HFFc6 (cell line): ENCODE data around the gene ZNF579. TPM values are rescaled to one million over a fixed set of nuclear protein-coding genes. Genes with fewer than 3 reads are reported as not detected.

Experiments
- DNase-seq: peaks from one replicate; pipeline ENCODE4 v3.0.0-alpha.2; 2018
- H3K27ac Mint-ChIP-seq: 2 replicates; pipeline ENCODE4 v1.8.0; 2020; ENCODE audit warnings: mild to moderate bottlenecking, mixed read lengths
- H3K27me3 Mint-ChIP-seq: 2 replicates; pipeline ENCODE4 v1.8.0; 2021; ENCODE audit warnings: mild to moderate bottlenecking, moderate library complexity, mixed read lengths; ENCODE audit not compliant: insufficient read depth
- H3K36me3 Mint-ChIP-seq: 2 replicates; pipeline ENCODE4 v1.8.0; 2021; ENCODE audit warnings: low read depth, mixed read lengths
- H3K4me1 Mint-ChIP-seq: 2 replicates; pipeline ENCODE4 v1.8.0; 2020; ENCODE audit warnings: low read depth, mixed read lengths
- H3K4me3 Mint-ChIP-seq: 2 replicates; pipeline ENCODE4 v1.8.0; 2020; ENCODE audit warnings: mild to moderate bottlenecking, moderate library complexity, mixed read lengths
- H3K9me3 Mint-ChIP-seq: 2 replicates; pipeline ENCODE4 v1.8.0; 2020; ENCODE audit warnings: mild to moderate bottlenecking, mixed read lengths
- total RNA-seq, 6 experiments: library from RNA; stranded (reverse); fragmentation: NEBNext Ultra II Directional; extraction: Animal tissue kit (Norgen Biotek cat#: 25700); gene quantifications; 2 replicates in 1 of 6; 3 replicates in 5 of 6; pipeline ENCODE4 v1.2.3, GENCODE V29; 2021
- TF ChIP-seq, protein P1 (sequence below): fragments of 200-600 bp; sonication (generic); IDR thresholded peaks from 2 replicates; pipeline ENCODE4 v1.5.0; 2021; ENCODE audit warnings: antibody characterized with exemption, mild to moderate bottlenecking

Gene ZNF579
- total RNA-seq, 6 experiments from 2014 or later, result 19.0 to 24.3 (median 22.0) TPM

DNA sequence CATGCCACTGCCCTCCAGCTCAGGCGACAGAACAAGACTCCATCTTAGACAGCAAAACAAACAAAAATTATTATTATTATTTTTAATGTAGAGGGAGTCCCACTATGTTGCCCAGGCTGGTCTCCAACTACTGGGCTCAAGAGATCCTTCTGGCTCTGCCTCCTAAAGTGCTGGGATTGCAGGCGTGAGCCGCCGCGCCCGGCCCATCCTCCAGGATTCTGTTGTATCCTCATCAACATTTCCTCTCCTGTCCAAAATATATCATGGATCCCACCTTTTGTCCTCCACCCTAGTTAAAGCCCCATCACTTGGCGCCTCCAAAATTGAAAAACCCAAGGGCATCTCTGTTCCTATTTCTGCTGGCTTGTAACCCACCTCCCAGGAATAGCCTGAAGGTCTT lies 42.5 kb upstream of the ZNF579 start:
- Mint-ChIP-seq H3K9me3 (no peaks in the 10 kb centered on the region; the same call in 1 of the 2 replicates), H3K27me3 (peaks cover 3% of the 10 kb centered on the region), H3K4me1 (peaks cover 31% of the 10 kb centered on the region), H3K36me3 (peaks cover 26% of the 10 kb centered on the region), H3K27ac (no peak overlapping the region), H3K4me3 (no peak overlapping the region)
- DNase-seq, result no peak
- TF ChIP-seq, protein P1, sequence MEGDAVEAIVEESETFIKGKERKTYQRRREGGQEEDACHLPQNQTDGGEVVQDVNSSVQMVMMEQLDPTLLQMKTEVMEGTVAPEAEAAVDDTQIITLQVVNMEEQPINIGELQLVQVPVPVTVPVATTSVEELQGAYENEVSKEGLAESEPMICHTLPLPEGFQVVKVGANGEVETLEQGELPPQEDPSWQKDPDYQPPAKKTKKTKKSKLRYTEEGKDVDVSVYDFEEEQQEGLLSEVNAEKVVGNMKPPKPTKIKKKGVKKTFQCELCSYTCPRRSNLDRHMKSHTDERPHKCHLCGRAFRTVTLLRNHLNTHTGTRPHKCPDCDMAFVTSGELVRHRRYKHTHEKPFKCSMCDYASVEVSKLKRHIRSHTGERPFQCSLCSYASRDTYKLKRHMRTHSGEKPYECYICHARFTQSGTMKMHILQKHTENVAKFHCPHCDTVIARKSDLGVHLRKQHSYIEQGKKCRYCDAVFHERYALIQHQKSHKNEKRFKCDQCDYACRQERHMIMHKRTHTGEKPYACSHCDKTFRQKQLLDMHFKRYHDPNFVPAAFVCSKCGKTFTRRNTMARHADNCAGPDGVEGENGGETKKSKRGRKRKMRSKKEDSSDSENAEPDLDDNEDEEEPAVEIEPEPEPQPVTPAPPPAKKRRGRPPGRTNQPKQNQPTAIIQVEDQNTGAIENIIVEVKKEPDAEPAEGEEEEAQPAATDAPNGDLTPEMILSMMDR, result no peak

DNA sequence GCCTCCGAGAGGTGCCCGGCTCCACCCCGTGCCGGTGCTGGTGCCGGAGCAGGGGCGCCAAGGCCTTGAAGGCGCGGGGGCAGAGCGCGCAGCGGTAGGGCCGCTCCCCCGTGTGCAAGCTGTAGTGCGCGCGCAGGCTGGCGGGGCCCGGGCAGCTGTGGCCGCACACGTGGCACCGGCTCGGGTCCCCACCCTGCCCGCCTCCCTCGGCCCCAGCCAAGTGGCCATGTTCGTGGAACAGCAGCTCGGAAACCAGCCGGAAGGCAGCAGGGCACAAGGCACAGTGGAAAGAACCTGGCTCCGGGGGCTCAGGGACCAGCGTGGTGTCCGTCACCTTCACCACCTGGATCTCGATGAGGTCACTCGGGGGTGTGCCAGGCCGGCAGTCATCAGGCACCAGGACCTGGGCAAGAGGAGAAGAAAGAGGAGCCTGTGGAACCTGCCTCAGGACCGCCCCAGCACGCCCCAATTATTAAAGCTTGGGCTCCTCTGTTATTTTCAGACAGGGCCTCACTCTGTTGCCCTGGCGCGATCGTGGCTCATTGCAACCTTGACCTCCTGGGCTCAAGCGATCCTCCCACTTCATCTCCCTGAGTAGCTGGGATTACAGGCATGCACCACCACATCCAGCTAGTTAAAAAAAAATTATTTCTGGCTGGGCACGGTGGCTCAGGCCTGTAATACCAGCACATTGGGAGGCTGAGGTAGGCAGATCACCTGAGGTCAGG lies 41.8 kb upstream of the ZNF579 start:
- Mint-ChIP-seq H3K4me1 (peaks cover 31% of the 10 kb centered on the region), H3K27me3 (peaks cover 3% of the 10 kb centered on the region), H3K36me3 (peaks cover 31% of the 10 kb centered on the region), H3K9me3 (no peaks in the 10 kb centered on the region; the same call in 1 of the 2 replicates), H3K27ac (no peak overlapping the region), H3K4me3 (no peak overlapping the region)
- no peak for DNase-seq
- TF ChIP-seq, protein P1, result no peak

DNA sequence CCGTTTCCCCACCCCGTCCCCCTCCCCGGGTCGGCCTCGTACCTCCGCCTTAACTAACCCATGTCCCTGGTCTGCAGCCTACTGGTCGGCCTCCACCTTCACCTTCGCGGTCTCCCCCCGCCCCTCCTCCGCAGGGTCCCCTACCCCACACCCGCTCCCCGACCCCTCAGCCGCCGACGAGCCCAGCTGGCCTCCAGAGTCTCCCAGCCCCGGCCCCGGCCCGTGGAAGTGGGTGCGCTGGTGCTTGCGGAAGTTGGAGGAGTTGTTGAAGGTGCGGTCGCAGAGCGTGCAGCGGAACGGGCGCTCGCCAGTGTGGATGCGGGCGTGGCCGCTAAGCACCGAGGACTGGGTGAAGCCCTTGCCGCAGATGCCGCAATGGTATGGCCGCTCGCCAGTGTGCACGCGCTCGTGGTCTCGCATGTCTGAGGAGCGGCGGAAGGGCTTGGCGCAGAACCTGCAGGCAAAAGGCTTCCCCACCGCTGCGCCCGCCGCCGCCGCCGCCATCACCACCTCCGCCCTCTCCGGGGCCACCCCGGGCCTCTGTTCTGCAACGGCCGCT lies 41.1 kb upstream of the ZNF579 start:
- Mint-ChIP-seq H3K9me3 (no peaks in the 10 kb centered on the region; the same call in 1 of the 2 replicates), H3K4me1 (peaks cover 31% of the 10 kb centered on the region), H3K36me3 (peaks cover 34% of the 10 kb centered on the region), H3K27ac (no peak overlapping the region), H3K27me3 (peaks cover 3% of the 10 kb centered on the region), H3K4me3 (no peak overlapping the region)
- TF ChIP-seq, protein P1, result no peak
- DNase-seq, result no peak

DNA sequence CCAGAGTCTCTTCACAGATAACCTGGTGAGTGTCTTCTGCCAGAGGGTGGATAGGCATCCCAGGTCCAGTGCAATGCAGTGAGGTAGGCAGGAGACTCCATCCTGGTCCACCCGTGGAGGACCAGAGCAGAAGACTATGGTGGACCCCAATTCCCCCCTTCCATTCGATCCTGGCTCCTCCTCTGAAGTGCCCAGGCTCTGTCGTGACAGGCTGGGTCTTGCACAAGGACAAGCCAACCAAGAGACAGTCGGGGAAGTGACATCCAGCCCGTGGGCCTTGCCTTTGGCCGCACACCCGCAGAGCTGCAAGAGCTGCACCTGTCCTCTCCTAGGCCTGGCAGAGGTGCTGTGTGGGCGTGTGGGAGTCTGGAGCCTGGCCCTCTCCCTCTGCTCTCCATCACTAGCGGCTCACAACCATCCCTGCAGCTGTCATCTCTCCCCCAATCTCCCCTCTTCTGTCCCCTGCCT lies 40.6 kb upstream of the ZNF579 start:
- TF ChIP-seq, protein P1, result no peak
- peaks cover 31% of the 10 kb centered on the region for H3K4me1 Mint-ChIP-seq
- no peak overlapping the region for H3K27ac Mint-ChIP-seq
- DNase-seq, result no peak
- H3K36me3 Mint-ChIP-seq, result peaks cover 34% of the 10 kb centered on the region
- peaks cover 3% of the 10 kb centered on the region for H3K27me3 Mint-ChIP-seq
- H3K4me3 Mint-ChIP-seq, result no peak overlapping the region
- H3K9me3 Mint-ChIP-seq, result no peaks in the 10 kb centered on the region; the same call in 1 of the 2 replicates

DNA sequence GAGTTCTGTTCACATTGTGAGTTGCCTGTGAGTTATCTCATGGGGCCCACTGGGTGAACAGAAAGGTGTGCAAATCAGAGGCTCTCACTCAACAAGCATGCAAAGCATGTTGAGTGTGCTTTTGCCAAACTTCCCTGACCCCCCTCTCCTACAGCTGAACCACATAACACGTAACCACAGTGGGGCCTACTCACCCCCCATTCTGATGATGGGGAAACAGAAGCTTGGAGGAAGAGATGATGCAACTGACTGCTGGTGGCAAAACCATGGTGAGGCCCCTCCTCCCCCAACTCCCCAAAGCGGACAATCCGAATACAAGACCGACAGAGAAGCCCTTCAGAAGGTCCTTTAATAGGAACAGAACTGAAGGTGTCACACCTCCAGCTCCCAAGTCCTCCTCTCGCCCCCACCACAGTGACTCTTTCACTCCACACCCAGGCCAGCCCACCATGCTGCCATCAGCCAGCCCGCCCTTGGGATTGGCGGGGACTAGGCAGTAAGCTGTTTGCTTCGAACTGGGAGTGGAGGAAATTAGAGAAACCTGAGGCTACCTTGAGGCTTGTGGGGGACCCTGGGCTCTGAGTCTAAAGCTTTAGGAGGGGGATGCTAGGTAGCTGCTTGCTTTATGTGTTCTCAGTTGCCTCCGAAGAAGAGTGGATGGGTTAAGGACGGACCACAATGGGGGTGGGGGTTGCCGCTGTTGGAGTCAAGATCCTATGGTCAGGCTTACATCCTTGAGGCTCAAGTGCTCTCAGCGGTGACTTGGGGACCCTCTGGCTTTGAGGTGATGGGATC lies 40.0 kb upstream of the ZNF579 start:
- H3K9me3 Mint-ChIP-seq, result no peaks in the 10 kb centered on the region; the same call in 1 of the 2 replicates
- TF ChIP-seq, protein P1, result no peak
- no peak overlapping the region for H3K27ac Mint-ChIP-seq

More for the DNA sequence above, 40.0 kb upstream of the ZNF579 start:
- Mint-ChIP-seq H3K4me3 (no peak overlapping the region), H3K36me3 (peaks cover 34% of the 10 kb centered on the region), H3K27me3 (peaks cover 3% of the 10 kb centered on the region), H3K4me1 (peaks cover 31% of the 10 kb centered on the region)
- no peak for DNase-seq
